Nephron progenitor cell (in vitro differentiated cells): ENCODE measurements around the gene KRT74.
A peak's percentile ranks its signal among the peaks of the same experiment; 100 is the strongest.

Experiments
- DNase-seq: peaks from one replicate; pipeline ENCODE4 v3.0.0; 2021
- H3K27ac Mint-ChIP-seq: 2 replicates; pipeline ENCODE4 v1.8.0; 2021; ENCODE audit warnings: mild to moderate bottlenecking, moderate library complexity, mixed read lengths
- H3K27me3 Mint-ChIP-seq: 2 replicates; pipeline ENCODE4 v1.8.0; 2021; ENCODE audit warnings: mild to moderate bottlenecking, low read depth, mixed read lengths; ENCODE audit not compliant: poor library complexity
- H3K36me3 Mint-ChIP-seq: 2 replicates; pipeline ENCODE4 v1.8.0; 2021; ENCODE audit warnings: low read depth, mixed read lengths
- H3K4me1 Mint-ChIP-seq: 2 replicates; pipeline ENCODE4 v1.8.0; 2021; ENCODE audit warnings: mixed read lengths
- H3K4me3 Mint-ChIP-seq: 2 replicates; pipeline ENCODE4 v1.8.0; 2021; ENCODE audit warnings: mild to moderate bottlenecking, moderate library complexity, mixed read lengths
- H3K9me3 Mint-ChIP-seq: 2 replicates; pipeline ENCODE4 v1.8.0; 2021; ENCODE audit warnings: mild to moderate bottlenecking, moderate library complexity, mixed read lengths
- CTCF ChIP-seq: fragments of 200-600 bp; sonication (generic); IDR thresholded peaks from 2 replicates; pipeline ENCODE4 v1.5.0; 2021; ENCODE audit warnings: antibody characterized with exemption

KRT74 gene

GRCh38 chr12:52605542-52605941, 31.9 kb upstream of the KRT74 start:
- no peak for DNase-seq
- Mint-ChIP-seq H3K27me3 (peaks cover 6% of the 10 kb centered on the region), H3K4me1 (peaks cover 12% of the 10 kb centered on the region), H3K9me3 (no peaks in the 10 kb centered on the region), H3K36me3 (no peaks in the 10 kb centered on the region), H3K4me3 (no peak overlapping the region), H3K27ac (no peak overlapping the region)
- TF ChIP-seq CTCF: no peak

- Mint-ChIP-seq H3K27me3 (peaks cover 8% of the 10 kb centered on the region), H3K27ac (no peak overlapping the region), H3K36me3 (no peaks in the 10 kb centered on the region), H3K4me3 (no peak overlapping the region), H3K9me3 (no peaks in the 10 kb centered on the region), H3K4me1 (peaks cover 12% of the 10 kb centered on the region)
- no peak for TF ChIP-seq CTCF
- DNase-seq: no peak
Measured at GRCh38 chr12:52604859-52605258, 31.2 kb upstream of the KRT74 start.

- H3K4me1 Mint-ChIP-seq: peaks cover 12% of the 10 kb centered on the region
- no peaks in the 10 kb centered on the region for H3K9me3 Mint-ChIP-seq
- no peaks in the 10 kb centered on the region for H3K36me3 Mint-ChIP-seq
- peaks cover 11% of the 10 kb centered on the region for H3K27me3 Mint-ChIP-seq
- no peak for TF ChIP-seq CTCF
- no peak overlapping the region for H3K4me3 Mint-ChIP-seq
- no peak for DNase-seq
- H3K27ac Mint-ChIP-seq: peak overlapping the region; percentile 15
Measured at GRCh38 chr12:52603314-52603713, 29.7 kb upstream of the KRT74 start.

- H3K4me1 Mint-ChIP-seq: peaks cover 12% of the 10 kb centered on the region
- no peak for DNase-seq
- H3K9me3 Mint-ChIP-seq: no peaks in the 10 kb centered on the region
- no peak overlapping the region for H3K27ac Mint-ChIP-seq
- no peak for TF ChIP-seq CTCF
- no peak overlapping the region for H3K4me3 Mint-ChIP-seq
- peaks cover 7% of the 10 kb centered on the region for H3K27me3 Mint-ChIP-seq
- H3K36me3 Mint-ChIP-seq: no peaks in the 10 kb centered on the region
Measured at GRCh38 chr12:52602552-52602951, 28.9 kb upstream of the KRT74 start.

- Mint-ChIP-seq H3K4me3 (no peak overlapping the region), H3K9me3 (no peaks in the 10 kb centered on the region), H3K36me3 (no peaks in the 10 kb centered on the region), H3K27ac (no peak overlapping the region), H3K4me1 (peaks cover 12% of the 10 kb centered on the region), H3K27me3 (peaks cover 7% of the 10 kb centered on the region)
- DNase-seq: no peak
- TF ChIP-seq CTCF: no peak
Measured at GRCh38 chr12:52601671-52602070, 28.0 kb upstream of the KRT74 start.

- no peak for TF ChIP-seq CTCF
- H3K4me1 Mint-ChIP-seq: peaks cover 12% of the 10 kb centered on the region
- H3K27ac Mint-ChIP-seq: no peak within 1 kb of the TSS
- H3K4me3 Mint-ChIP-seq: no peak within 1 kb of the TSS
- no peaks in the 10 kb centered on the region for H3K36me3 Mint-ChIP-seq
- H3K27me3 Mint-ChIP-seq: peaks cover 7% of the 10 kb centered on the region
- DNase-seq: no peak
- H3K9me3 Mint-ChIP-seq: no peaks in the 10 kb centered on the region
Measured at GRCh38 chr12:52600941-52601481, 27.4 kb upstream of the KRT74 start, which contains the start of gene KRT72. TSS of gene KRT72 (minus strand) at chr12:52601463. CDS start at chr12:52601452, 11 bp downstream.
